Chondrocyte (in vitro differentiated cells): ENCODE data around the gene DDX53. TPM values are rescaled to one million over a fixed set of nuclear protein-coding genes. Genes with fewer than 3 reads are reported as not detected.

Source experiments
- DNase-seq: peaks from one replicate; pipeline ENCODE4 v3.0.0; 2021; ENCODE audit warnings: mixed read lengths, low spot score
- H3K27ac Mint-ChIP-seq: one replicate; pipeline ENCODE4 v1.8.0; 2021; ENCODE audit warnings: mild to moderate bottlenecking, moderate library complexity, mixed read lengths; ENCODE audit not compliant: unreplicated experiment
- H3K27me3 Mint-ChIP-seq: 2 replicates; pipeline ENCODE4 v1.8.0; 2021; ENCODE audit warnings: low read depth, mixed read lengths
- H3K36me3 Mint-ChIP-seq: 2 replicates; pipeline ENCODE4 v1.8.0; 2021; ENCODE audit warnings: low read depth, mixed read lengths
- H3K4me1 Mint-ChIP-seq: 2 replicates; pipeline ENCODE4 v1.8.0; 2021; ENCODE audit warnings: low read depth, mild to moderate bottlenecking, mixed read lengths
- H3K4me3 Mint-ChIP-seq: one replicate; pipeline ENCODE4 v1.8.0; 2021; ENCODE audit warnings: mild to moderate bottlenecking, moderate library complexity, mixed read lengths; ENCODE audit not compliant: unreplicated experiment
- H3K9me3 Mint-ChIP-seq: 2 replicates; pipeline ENCODE4 v1.8.0; 2021; ENCODE audit warnings: low read depth, mixed read lengths
- long read RNA-seq: library from polyadenylated mRNA; stranded (forward); transcript quantifications from one replicate; pipeline ENCODE4 v2.0.0, GENCODE V29; 2021
- total RNA-seq: library from RNA; stranded (reverse); gene quantifications from 3 replicates; pipeline ENCODE4 v1.2.1, GENCODE V29; 2021
- TF ChIP-seq, protein P1 (sequence below): fragments of 200-600 bp; sonication (generic); IDR thresholded peaks from 2 replicates; pipeline ENCODE4 v1.5.0; 2021; ENCODE audit warnings: antibody characterized with exemption, mild to moderate bottlenecking, moderate library complexity

The DDX53 gene
- total RNA-seq: not detected in 3 replicates
- long read RNA-seq: 0 reads

- H3K27ac Mint-ChIP-seq: no peak within 1 kb of the TSS
Observed at GRCh38 chrX:22999696-23000223, at the start of gene DDX53. Gene DDX53 (plus strand): TSS chrX:22999960. CDS start chrX:23000058, 98 bp downstream.

GRCh38 chrX:22950269-22951266 is 49.2 kb upstream of the DDX53 start:
- H3K4me3 Mint-ChIP-seq: no peak overlapping the region
- TF ChIP-seq, protein P1, sequence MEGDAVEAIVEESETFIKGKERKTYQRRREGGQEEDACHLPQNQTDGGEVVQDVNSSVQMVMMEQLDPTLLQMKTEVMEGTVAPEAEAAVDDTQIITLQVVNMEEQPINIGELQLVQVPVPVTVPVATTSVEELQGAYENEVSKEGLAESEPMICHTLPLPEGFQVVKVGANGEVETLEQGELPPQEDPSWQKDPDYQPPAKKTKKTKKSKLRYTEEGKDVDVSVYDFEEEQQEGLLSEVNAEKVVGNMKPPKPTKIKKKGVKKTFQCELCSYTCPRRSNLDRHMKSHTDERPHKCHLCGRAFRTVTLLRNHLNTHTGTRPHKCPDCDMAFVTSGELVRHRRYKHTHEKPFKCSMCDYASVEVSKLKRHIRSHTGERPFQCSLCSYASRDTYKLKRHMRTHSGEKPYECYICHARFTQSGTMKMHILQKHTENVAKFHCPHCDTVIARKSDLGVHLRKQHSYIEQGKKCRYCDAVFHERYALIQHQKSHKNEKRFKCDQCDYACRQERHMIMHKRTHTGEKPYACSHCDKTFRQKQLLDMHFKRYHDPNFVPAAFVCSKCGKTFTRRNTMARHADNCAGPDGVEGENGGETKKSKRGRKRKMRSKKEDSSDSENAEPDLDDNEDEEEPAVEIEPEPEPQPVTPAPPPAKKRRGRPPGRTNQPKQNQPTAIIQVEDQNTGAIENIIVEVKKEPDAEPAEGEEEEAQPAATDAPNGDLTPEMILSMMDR: no peak
- no peaks in the 10 kb centered on the region for H3K36me3 Mint-ChIP-seq
- H3K9me3 Mint-ChIP-seq: no peaks in the 10 kb centered on the region
- H3K4me1 Mint-ChIP-seq: peaks cover 21% of the 10 kb centered on the region
- H3K27ac Mint-ChIP-seq: peak overlapping the region; percentile 81
- no peak for DNase-seq
- no peaks in the 10 kb centered on the region for H3K27me3 Mint-ChIP-seq

More at GRCh38 chrX:22999696-23000223, at the start of gene DDX53:
- Mint-ChIP-seq H3K4me1 (peaks cover 14% of the 10 kb centered on the region), H3K9me3 (peaks cover 2% of the 10 kb centered on the region), H3K36me3 (no peaks in the 10 kb centered on the region), H3K27me3 (no peaks in the 10 kb centered on the region), H3K4me3 (no peak within 1 kb of the TSS)
- TF ChIP-seq, protein P1: no peak
- no peak for DNase-seq

- TF ChIP-seq, protein P1: no peak
- DNase-seq: no peak
- no peak overlapping the region for H3K4me3 Mint-ChIP-seq
Observed at GRCh38 chrX:22952010-22952409, 47.8 kb upstream of the DDX53 start.

GRCh38 chrX:22958250-22958649 is 41.5 kb upstream of the DDX53 start:
- H3K4me1 Mint-ChIP-seq: no peaks in the 10 kb centered on the region
- DNase-seq: no peak
- no peaks in the 10 kb centered on the region for H3K36me3 Mint-ChIP-seq
- H3K27ac Mint-ChIP-seq: no peak overlapping the region
- H3K4me3 Mint-ChIP-seq: no peak overlapping the region
- H3K9me3 Mint-ChIP-seq: no peaks in the 10 kb centered on the region
- TF ChIP-seq, protein P1: no peak
- H3K27me3 Mint-ChIP-seq: no peaks in the 10 kb centered on the region

More at GRCh38 chrX:22952010-22952409, 47.8 kb upstream of the DDX53 start:
- H3K9me3 Mint-ChIP-seq: no peaks in the 10 kb centered on the region
- H3K36me3 Mint-ChIP-seq: no peaks in the 10 kb centered on the region
- peaks cover 21% of the 10 kb centered on the region for H3K4me1 Mint-ChIP-seq
- H3K27me3 Mint-ChIP-seq: no peaks in the 10 kb centered on the region
- H3K27ac Mint-ChIP-seq: peak overlapping the region; percentile 6

GRCh38 chrX:22959204-22959920 is 40.4 kb upstream of the DDX53 start:
- Mint-ChIP-seq H3K4me3 (no peak overlapping the region), H3K36me3 (no peaks in the 10 kb centered on the region), H3K4me1 (no peaks in the 10 kb centered on the region), H3K27ac (no peak overlapping the region), H3K27me3 (no peaks in the 10 kb centered on the region), H3K9me3 (no peaks in the 10 kb centered on the region)
- no peak for DNase-seq
- TF ChIP-seq, protein P1: no peak
